NT2/D1 (cell line): ENCODE data around the gene LHX3.

ENCODE experiments used
- SUZ12 ChIP-seq: IDR thresholded peaks from 2 replicates; pipeline ENCODE4 v1.6.1; 2011; ENCODE audit not compliant: insufficient read length, insufficient read depth; ENCODE audit errors: extremely low read depth
- YY1 ChIP-seq: IDR thresholded peaks from 2 replicates; pipeline ENCODE4 v1.6.1; 2011; ENCODE audit not compliant: insufficient read length, insufficient read depth
- ZNF274 ChIP-seq: IDR thresholded peaks from 2 replicates; pipeline ENCODE4 v1.6.1; 2011; ENCODE audit warnings: mild to moderate bottlenecking, low read depth, low read length

- TF ChIP-seq ZNF274: no peak
- TF ChIP-seq SUZ12: peak; percentile 91
- TF ChIP-seq YY1: no peak
These were observed 3.1 kb downstream of the LHX3 start for GRCh38 chr9:136201609-136202453.
